ENCODE measurements around the gene PCDH9.

GRCh38 chr13:66509175-66509574 is 721.0 kb downstream of the PCDH9 start:
- no peak for TF ChIP-seq CTCF (IDR thresholded peaks at IDR 0.05)
- TF ChIP-seq POLR2A (IDR thresholded peaks at IDR 0.05) = no peak

Data from Peyer's patch (tissue), 4 donors.